GM12872 (cell line): ENCODE measurements around the gene BNIPL.

Source experiments
- TF ChIP-seq, protein P1 (sequence below): IDR thresholded peaks from 3 replicates; pipeline ENCODE4 v1.5.1; 2011; ENCODE audit warnings: low read depth, mild to moderate bottlenecking, low read length, moderate library complexity; ENCODE audit not compliant: insufficient read depth

The BNIPL gene

DNA sequence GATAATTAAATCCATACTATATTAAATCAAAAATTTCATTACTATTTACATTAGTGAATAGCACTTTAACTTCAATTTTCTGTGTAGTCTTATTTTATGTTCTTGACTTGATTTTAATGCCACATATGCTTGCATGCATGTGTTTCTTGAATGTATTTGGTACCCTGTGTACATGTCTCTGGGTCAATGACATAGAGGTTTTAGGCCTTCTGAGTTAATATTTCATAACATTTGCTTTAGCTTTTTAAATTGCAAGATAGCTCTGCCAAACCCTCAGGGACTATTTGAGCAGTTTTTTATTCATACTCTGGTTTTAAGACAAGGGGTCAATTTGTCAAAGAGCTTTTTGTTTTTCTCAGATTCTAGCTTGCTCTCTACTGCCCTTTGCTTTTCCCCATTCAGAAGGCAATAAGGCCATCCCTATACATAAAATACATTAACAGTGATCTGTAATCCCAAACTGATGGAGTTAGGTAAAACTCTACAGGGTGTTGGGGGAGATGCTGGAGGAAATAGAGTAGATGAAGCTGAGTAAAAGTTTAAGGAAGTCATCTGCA lies 28.8 kb downstream of the BNIPL start:
- TF ChIP-seq, protein P1, sequence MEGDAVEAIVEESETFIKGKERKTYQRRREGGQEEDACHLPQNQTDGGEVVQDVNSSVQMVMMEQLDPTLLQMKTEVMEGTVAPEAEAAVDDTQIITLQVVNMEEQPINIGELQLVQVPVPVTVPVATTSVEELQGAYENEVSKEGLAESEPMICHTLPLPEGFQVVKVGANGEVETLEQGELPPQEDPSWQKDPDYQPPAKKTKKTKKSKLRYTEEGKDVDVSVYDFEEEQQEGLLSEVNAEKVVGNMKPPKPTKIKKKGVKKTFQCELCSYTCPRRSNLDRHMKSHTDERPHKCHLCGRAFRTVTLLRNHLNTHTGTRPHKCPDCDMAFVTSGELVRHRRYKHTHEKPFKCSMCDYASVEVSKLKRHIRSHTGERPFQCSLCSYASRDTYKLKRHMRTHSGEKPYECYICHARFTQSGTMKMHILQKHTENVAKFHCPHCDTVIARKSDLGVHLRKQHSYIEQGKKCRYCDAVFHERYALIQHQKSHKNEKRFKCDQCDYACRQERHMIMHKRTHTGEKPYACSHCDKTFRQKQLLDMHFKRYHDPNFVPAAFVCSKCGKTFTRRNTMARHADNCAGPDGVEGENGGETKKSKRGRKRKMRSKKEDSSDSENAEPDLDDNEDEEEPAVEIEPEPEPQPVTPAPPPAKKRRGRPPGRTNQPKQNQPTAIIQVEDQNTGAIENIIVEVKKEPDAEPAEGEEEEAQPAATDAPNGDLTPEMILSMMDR = no peak

DNA sequence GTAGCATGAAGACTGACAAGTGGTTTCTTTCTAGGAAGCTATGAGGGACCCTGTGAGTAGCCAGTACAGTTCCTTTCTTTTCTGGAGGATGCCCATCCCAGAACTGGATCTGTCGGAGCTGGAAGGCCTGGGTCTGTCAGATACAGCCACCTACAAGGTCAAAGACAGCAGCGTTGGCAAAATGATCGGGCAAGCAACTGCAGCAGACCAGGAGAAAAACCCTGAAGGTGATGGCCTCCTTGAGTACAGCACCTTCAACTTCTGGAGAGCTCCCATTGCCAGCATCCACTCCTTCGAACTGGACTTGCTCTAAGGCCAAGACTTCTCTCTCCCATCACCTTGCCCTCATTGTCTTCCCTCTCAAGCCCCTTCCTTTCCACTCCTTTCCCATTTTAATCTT lies 30.8 kb downstream of the BNIPL start:
- TF ChIP-seq, protein P1 = no peak

DNA sequence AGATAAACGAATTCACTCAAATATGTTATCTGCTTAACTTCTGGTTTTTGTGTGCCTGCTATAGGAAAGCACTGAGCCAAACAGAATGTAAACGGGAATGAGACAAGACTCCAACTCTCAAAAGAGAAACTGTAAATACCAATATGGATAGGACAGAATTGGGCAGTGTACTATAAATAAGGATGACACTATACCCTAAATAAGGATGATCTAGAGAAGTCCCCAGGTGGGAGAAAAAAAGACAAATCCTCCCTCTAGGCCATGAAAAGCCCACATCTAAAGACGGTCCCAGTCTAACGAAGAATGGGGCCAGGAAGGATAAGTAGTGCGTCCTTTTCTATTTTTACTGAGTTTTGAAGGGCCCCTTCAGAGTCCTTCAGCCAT lies 32.7 kb downstream of the BNIPL start:
- TF ChIP-seq, protein P1 = no peak

DNA sequence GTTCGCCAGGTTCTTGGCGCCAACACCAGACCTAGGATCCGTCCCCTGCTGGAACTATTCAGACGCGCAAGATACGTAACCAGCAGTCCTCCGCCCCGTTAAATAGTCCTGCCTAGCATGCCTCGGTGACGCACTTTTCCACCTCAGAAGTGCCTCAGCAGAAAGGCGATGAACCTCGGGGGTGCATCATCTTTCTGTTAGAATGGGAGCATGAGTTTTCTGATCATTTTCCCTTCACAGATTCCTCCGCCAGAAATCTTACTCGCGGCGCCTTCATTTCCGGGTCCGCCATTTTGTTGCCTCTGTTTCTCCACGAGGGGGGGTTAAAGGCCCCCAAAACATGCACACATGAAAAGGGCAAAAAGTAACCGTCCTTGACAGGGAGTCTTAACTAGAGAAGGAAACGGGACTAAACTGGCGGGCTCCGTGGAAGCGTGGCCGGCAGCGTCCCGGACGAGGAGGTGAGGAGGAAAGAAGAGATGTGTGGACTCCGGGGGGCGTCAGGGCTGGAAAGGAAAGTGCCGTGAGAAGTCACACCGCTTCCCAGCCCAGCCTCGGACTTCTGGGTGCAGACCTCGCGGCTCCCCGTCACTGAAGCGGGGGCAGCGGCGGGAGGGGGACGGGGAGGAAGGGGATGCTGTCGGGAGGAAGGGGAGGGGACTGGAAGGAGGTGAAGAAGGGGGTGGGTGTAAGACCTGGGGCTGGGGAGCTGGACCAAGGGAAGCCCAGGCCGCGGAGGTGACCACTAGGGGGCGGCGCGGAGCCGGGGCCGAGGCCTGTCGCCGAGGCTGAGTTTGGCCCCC lies 34.3 kb downstream of the BNIPL start, which contains the start of gene GABPB2:
TSS of gene GABPB2 (plus strand) at position 288 of the 803 bp plus-strand sequence. CDS start 17,429 bp downstream, outside the sequence.
- TF ChIP-seq, protein P1 = peak; percentile 97

DNA sequence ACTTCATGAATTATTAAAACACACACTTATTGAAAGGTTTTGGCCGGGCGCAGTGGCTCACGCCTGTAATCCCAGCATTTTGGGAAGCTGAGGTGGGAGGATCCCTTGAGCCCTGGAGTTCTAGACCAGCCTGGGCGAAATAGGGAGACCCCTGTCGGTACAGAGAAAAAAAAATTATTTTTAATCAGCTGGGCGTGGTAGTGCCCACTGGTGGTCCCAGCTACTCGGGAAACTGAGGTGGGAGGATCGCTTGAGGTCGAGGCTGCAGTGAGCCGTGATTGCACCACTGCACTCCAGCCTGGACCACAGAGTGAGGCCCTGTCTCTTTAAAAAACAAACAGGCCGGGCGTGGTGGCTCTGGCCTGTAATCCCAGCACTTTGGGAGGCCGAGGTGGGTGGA lies 35.8 kb downstream of the BNIPL start:
- TF ChIP-seq, protein P1 = no peak

DNA sequence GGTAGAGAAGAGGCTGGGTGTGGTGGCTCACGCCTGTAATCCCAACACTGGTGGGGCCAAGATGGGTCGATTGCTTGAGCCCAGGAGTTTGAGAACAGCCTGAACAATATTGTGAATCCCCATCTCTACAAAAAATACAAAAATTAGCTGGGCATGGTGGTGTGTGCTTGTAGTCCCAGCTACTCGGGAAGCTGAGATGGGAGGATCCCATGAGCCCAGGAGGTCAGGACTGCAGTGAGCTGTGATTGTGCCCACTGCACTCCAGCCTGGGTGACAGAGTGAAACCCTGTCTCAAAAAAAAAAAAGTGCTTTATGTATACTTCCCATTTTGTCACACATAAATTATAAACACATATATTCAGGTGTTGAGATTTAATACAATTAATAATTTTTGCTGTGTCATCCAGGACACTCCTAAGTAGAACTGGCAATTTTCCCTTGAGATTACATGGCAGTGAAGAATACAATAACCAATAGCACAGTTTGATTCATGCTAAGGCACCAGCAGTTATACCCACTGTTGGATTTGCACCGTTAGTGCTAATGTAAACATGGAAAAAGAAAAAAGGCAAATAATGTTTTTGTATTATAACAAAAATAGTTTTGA lies 49.7 kb downstream of the BNIPL start:
- TF ChIP-seq, protein P1 = no peak
